ENCODE measurements around the gene RBCK1.

Gene RBCK1

GRCh38 chr20:420166-420620 lies 12.1 kb downstream of the RBCK1 start:
- no peak for DNase-seq

GRCh38 chr20:420721-421574 lies 12.8 kb downstream of the RBCK1 start:
- DNase-seq, result no peak

- DNase-seq, result no peak
Observed at GRCh38 chr20:421685-422250, 13.7 kb downstream of the RBCK1 start.

- no peak for DNase-seq
Observed at GRCh38 chr20:426566-426965, 18.5 kb downstream of the RBCK1 start.

DNA sequence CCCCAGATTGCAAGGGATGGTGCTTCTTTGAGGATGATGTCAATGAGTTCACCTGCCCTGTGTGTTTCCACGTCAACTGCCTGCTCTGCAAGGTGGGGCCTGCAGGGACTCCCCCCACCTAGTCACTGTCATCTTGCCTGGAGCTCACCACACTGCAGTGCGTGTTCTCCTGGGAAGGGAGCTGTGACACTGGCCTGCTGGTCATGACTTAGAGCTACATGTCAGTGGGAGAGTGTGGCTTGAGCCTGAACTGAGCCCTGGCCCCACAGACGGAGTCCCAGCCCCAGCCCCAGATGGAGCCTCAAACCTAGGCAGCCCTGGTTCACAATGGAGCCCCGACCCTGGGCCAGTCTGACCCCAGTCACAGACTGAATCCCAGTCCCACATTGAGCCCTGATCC lies 19.3 kb downstream of the RBCK1 start:
- DNase-seq, result no peak

DNA sequence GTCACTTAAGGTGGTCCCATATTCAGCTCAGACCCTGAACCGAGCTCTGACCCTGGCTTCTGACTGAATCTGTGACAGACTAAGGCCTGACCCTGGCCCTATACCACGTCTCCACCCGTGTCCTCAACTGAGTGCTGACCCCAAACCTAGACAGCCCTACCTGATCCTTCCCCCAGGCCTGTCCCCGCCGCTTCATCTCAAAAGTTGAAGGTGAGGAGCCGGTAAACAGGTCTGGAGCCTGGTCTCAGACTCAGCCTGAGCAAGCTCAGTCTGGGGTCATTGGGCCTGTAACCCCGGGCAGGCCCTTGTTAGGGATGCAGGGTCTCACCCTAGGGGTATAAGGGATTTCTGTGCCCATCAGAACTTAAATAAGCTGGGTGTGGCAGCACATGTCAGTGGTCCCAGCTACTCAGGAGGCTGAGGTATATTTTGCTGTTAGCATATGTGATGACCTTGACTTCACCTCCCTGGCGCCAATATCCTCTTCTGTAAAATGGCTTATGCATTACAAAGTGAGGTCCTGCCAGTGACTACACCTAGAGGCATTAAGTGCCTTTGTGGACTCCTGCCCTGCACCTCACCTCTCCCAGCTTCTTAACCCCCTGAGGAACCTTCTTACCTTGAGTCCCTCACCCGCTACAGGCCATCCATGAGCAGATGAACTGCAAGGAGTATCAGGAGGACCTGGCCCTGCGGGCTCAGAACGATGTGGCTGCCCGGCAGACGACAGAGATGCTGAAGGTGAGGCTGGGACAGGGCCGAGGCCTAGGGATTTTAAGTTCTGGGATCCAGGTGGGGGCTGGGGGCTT lies 20.0 kb downstream of the RBCK1 start:
- no peak for DNase-seq

GRCh38 chr20:428658-429200 lies 20.6 kb downstream of the RBCK1 start:
- no peak for DNase-seq

DNA sequence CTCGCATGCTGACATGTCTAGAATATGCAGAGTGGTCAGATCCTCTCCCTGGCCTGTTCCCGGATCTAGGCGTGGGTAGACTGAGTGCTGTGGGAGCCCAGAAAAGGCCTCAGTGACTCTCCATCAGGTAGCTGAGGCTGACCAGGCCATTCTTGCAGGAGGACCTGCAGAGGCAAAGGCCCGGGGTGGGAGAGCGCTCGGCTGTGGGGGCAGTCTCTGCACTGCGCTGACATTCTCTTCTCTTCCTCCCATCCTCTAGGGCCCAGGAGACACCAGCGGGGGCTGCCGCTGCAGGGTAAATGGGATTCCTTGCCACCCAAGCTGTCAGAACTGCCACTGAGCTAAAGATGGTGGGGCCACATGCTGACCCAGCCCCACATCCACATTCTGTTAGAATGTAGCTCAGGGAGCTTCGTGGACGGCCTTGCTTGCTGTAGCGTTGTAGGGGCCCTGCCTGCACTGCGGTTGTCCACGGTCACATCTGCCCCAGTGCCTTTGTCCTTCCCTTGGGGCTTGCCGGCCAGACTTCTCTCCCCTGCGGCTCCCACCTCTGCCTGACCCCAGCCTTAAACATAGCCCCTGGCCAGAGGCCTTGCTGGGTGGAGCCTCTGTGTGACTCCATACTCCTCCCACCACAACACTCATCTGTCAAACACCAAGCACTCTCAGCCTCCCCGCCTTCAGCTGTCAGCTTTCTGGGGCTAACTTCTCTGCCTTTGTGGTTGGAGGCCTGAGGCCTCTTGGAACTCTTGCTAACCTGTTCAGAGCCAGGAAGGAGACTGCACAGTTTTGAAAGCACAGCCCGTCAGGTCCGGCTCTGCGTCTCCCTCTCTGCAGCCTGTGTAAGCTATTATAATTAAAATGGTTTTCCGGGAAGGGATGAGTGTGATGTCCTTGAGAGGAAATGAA lies 22.2 kb downstream of the RBCK1 start:
- no peak for DNase-seq

DNA sequence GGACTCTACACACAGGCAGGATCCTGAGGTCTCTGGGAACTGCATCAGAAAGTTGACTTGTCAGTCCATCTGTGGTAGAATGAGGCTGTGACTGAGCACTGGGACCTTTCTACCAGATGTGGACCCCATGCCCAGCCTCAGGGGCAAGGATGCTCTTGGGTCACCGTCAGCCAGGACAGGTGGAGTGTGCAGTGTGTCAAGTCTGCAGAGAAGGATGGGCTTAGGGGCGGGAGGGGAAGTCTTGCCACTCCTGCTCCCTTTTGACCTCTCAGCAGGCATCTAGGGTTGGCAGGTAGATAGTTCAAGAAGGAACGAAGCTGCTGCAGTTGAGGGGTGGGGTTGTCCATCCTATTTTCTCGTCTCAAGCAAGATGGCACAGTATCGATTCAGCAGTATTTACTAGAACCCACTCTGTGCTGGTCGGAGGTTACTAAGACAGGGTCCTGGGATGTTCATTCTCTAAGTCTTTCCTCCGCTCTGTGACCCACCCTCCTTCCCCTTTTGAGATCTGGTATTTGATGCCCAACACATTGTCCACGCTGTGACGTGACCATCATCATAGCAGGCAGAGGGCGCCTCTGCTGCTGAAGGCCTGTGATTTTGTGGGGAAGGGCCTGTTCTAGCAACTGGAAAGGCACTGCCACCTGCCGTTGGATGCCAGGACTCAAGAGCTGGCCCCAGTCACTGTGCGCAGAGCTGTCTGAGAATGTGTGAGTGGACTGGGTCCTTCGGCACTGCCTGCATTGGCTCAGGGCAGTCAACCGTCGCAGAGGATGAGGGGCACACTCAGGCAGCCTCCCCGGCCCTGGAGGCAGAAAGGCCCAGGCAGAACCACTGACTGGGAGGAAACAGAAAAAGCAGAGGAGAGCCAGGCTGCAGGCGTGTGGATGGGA lies 23.2 kb downstream of the RBCK1 start:
- DNase-seq, result peak; percentile 65

DNA sequence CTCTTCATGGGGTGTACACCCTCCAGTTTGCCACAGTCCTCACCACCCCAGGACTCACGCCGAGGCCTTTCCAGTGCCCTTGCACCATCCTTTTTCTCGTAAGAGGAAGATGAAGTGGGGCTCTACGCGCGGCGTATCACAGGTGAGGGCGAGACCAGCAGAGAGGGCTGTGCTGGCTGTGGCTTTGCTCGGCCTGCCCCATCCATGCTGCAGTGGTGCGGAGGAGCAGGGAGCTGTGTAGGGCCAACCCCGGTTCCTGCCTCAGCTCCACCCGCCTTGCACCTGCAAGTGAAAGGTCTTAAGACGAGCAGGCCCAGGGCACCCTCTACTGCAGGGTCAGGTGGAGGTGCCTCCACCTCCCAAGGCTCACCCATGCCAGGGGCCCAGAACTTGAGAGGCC lies 24.1 kb downstream of the RBCK1 start:
- no peak for DNase-seq

- DNase-seq, result no peak
Observed at GRCh38 chr20:432677-433299, 24.7 kb downstream of the RBCK1 start.

GRCh38 chr20:433300-433975 lies 25.3 kb downstream of the RBCK1 start:
- DNase-seq, result peak; percentile 49

GRCh38 chr20:434221-434620 lies 26.1 kb downstream of the RBCK1 start:
- no peak for DNase-seq

- DNase-seq, result no peak
Observed at GRCh38 chr20:434661-435419, 26.7 kb downstream of the RBCK1 start.

DNA sequence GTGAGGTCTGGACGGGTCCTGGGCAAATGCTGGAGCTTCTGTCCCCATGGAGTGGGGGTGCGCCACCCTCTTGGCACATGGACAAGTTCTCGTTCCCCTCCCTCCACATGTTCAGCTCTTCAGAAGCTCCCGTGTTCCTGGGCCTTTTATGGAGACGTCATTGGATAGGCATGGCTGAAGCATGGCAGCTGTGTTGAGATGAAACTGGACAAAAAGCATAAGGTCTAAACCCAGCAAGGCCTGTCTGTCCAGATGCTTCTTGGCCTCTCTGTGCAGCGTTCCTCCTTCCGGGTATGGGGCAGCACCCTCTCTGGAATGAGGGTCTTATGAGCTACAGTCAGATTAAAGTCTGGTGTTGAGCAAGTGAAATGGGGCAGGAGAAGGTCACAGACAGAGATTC lies 27.5 kb downstream of the RBCK1 start:
- DNase-seq, result no peak

- DNase-seq, result no peak
Observed at GRCh38 chr20:436476-436875, 28.4 kb downstream of the RBCK1 start.

DNA sequence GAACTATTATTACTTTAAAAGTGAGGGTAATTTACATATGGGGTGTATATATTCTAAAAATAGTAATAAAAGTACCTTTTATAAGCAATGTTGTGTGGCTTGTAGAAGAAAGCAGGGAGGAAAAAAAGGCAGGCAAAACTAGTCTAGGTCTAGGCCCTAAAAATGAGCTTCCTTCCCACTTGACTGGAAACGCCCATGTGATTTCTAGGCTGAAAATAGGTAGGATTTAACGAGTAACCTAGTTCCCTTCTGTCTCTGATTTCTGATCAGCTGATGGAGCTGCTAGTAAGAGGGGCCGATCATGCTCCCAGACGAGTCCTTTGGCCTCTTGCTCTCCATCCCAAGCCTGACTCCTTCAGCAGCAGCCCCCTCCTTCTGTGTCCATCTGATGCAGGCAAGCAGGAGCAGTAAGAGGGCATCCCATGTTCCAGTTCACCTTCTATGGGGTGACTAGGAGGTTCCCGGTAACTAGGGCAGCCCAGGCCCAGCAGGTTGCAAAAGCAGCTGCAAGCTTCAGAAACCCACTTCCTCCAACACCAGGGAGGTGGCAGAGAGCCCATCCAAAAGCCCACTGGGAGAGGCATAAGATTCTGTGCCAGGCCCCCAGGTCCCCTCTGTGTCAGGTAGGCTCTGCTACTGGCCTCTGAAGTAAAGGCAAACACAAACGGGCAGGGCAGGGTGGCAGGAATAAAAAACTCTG lies 29.8 kb downstream of the RBCK1 start:
- no peak for DNase-seq

- DNase-seq, result no peak
Observed at GRCh38 chr20:438571-439469, 30.7 kb downstream of the RBCK1 start.
